NCI-H526 (cell line): ENCODE data around the gene CLEC11A.
"Not testable (repeated sequence)": the region's sequence is repeated elsewhere in the genome, so short reads cannot be mapped to it uniquely, and the experiment has no call there.

Experiments used
- DNase-seq, 2 experiments: peaks; one replicate each; lab custom pipeline; 2025; lab: John Stamatoyannopoulos, UW

The CLEC11A gene

GRCh38 chr19:50721441-50722137, 1.6 kb upstream of the CLEC11A start:
- DNase-seq, result no peak

- DNase-seq, result no peak
Observed at GRCh38 chr19:50722201-50723013, 757 bp upstream of the CLEC11A start.

- DNase-seq, result no peak
Observed at GRCh38 chr19:50723735-50724521, 764 bp downstream of the CLEC11A start.

- DNase-seq, result peak; percentile 93 to 99
Observed at GRCh38 chr19:50724522-50725217, 1.5 kb downstream of the CLEC11A start.

- no peak for DNase-seq
Observed at GRCh38 chr19:50725218-50725910, 2.2 kb downstream of the CLEC11A start.

GRCh38 chr19:50725911-50726230, 2.7 kb downstream of the CLEC11A start:
- DNase-seq, result no peak

GRCh38 chr19:50728084-50728737, 5.0 kb downstream of the CLEC11A start:
- DNase-seq, result peak; percentile 72 to 87

- DNase-seq, result no peak
Observed at GRCh38 chr19:50729894-50730293, 6.7 kb downstream of the CLEC11A start.

- no peak for DNase-seq
Observed at GRCh38 chr19:50735869-50736268, 12.7 kb downstream of the CLEC11A start.

- no peak for DNase-seq
Observed at GRCh38 chr19:50736338-50736737, 13.2 kb downstream of the CLEC11A start.

- no peak for DNase-seq
Observed at GRCh38 chr19:50739132-50739913, 16.2 kb downstream of the CLEC11A start.

GRCh38 chr19:50739914-50740426, 16.8 kb downstream of the CLEC11A start:
- DNase-seq, result no peak

GRCh38 chr19:50741179-50741933, 18.2 kb downstream of the CLEC11A start:
- DNase-seq, result no peak

- DNase-seq, result no peak
Observed at GRCh38 chr19:50743537-50743936, 20.4 kb downstream of the CLEC11A start.

- DNase-seq, result no peak
Observed at GRCh38 chr19:50745221-50745620, 22.1 kb downstream of the CLEC11A start.

GRCh38 chr19:50747141-50747540, 24.0 kb downstream of the CLEC11A start:
- DNase-seq, result not testable (repeated sequence)

GRCh38 chr19:50749490-50749889, 26.3 kb downstream of the CLEC11A start:
- DNase-seq, result no peak

- no peak for DNase-seq
Observed at GRCh38 chr19:50750010-50750409, 26.8 kb downstream of the CLEC11A start.

- no peak for DNase-seq
Observed at GRCh38 chr19:50753879-50754278, 30.7 kb downstream of the CLEC11A start.
